KOPT-K1 (cell line): ENCODE measurements around the gene NNMT.
"Not testable (repeated sequence)": the region's sequence is repeated elsewhere in the genome, so short reads cannot be mapped to it uniquely, and the experiment has no call there.

ENCODE experiments used
- H3K27ac ChIP-seq: fragments of 200-600 bp; sonication (generic); 2 replicates; pipeline ENCODE4 v1.5.1; 2016; ENCODE audit warnings: antibody characterized with exemption, mild to moderate bottlenecking, low read depth, low read length; ENCODE audit not compliant: poor library complexity, severe bottlenecking
- H3K36me3 ChIP-seq: fragments of 200-600 bp; sonication (generic); 2 replicates; pipeline ENCODE4 v1.5.1; 2017; ENCODE audit warnings: antibody characterized with exemption, mild to moderate bottlenecking, low read length, moderate library complexity; ENCODE audit not compliant: insufficient read depth
- H3K9me3 ChIP-seq: fragments of 200-600 bp; sonication (generic); 2 replicates; pipeline ENCODE4 v1.5.1; 2017; ENCODE audit warnings: antibody characterized with exemption, low read length, mild to moderate bottlenecking; ENCODE audit not compliant: insufficient read depth, poor library complexity, severe bottlenecking

Gene NNMT

DNA sequence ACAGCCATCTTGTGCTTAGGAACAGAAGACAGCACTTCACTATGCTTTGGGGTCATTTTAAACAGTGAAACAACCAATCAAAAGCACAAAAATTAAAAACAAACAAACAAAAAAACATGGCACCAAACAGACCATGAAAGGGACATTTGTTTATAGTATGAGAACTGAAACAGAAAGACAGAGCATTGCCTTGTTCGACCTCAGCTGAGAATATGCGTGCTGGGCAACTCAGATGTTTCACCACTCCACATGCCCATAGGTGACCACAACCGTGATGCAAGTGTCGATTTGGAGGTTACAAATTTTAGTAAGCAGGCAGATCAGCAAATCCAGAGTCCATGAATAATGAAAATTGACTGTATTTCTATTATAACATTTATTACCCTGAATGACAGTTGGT is 30.0 kb downstream of the NNMT start:
- Histone ChIP-seq H3K9me3 (peaks cover 5% of the 10 kb centered on the region), H3K27ac (no peak overlapping the region)

DNA sequence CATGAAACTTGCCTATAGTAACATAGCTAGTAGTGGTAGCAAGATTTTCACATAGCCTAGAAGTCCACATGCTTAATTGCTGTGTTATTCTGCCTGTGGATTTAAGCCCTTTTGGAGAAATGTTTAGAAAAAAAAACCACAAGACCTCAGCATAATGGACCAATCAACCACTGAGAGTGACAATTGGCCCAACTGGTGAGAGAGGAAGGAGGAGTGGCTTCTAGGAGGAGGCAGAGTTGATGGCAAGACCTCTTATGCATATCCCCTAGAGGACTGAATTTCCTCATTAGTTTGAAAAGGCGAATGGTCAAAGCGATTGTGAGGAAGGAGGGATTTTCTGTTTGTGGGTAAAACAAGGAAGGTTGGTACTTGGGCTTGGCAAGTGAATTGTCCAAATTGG is 30.6 kb downstream of the NNMT start:
- Histone ChIP-seq H3K27ac (no peak overlapping the region), H3K36me3 (no peaks in the 10 kb centered on the region), H3K9me3 (peaks cover 5% of the 10 kb centered on the region)

More for the DNA sequence above, 30.0 kb downstream of the NNMT start:
- no peaks in the 10 kb centered on the region for H3K36me3 ChIP-seq

DNA sequence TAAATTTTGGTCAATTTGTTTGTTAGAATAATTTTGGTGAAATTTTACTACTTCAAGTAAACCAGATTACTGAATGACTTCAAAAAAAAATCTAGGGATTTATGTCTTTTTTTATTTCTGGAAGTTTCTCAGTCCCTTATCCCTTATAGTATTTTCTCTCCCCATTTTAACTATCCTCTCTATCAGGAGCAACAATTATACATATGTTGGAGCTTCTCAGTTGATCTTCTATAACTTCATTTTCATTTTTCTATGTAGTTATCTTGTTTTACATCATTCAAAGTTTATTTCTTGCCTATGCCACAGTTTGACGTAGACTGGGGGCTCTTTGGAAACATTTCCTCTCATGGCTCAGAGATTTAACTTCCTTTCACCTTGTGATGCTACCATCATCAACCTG is 34.2 kb downstream of the NNMT start:
- no peaks in the 10 kb centered on the region for H3K36me3 ChIP-seq
- peaks cover 5% of the 10 kb centered on the region for H3K9me3 ChIP-seq
- H3K27ac ChIP-seq = no peak overlapping the region

DNA sequence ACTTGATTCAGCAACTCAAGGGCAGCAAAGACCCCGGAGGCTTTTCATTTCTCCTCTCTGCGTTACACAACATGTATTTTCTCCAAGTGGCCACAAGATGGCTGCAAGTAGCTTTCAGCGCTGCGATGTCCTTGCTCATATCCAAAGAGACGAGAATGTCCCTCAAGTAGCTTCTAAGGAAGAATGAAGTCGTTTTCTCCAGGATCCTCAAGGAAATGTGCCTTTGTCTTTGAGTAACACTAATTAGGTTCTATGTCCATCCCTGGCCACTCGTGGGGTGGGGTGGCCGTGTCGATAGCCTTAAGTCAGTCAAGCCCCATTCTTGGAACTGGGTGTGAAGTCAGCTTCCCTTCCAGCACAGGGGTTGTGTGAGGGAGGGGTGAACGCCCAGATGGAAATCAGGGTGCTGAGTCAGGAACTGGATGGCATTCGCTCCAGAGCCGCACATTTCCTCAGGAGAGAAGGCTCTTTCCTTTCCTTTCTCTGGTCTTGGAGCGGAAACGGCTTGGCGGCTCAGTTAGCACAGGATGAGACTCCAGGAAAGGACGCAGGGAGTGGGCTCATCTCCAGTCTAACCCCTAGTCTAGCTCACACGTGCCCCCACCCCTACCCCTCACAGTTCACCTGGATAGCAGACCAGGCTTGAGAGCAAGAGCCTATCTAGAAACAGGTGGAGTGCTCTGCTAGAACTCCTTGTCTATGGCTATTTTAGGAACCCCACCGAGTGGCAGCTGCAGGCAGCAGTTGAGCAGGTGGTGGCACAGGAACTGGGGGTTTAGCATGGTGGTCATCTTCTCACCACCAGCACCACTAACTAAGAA is 44.3 kb downstream of the NNMT start:
- Histone ChIP-seq H3K9me3 (no peaks in the 10 kb centered on the region), H3K36me3 (no peaks in the 10 kb centered on the region), H3K27ac (no peak overlapping the region)

DNA sequence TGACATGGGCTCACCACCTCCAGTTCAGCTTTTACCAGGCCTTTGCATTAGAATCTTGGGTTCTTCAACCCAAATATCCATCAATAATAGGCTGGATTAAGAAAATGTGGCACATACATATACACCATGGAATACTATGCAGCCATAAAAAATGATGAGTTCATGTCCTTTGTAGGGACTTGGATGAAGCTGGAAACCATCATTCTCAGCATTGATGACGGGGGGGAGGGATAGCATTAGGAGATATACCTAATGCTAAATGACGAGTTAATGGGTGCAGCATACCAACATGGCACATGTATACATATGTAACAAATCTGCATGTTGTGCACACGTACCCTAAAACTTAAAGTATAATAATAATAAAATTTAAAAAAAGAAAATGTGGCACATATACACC is 45.5 kb downstream of the NNMT start:
- not testable (repeated sequence) for H3K36me3 ChIP-seq, H3K9me3 ChIP-seq, H3K27ac ChIP-seq

DNA sequence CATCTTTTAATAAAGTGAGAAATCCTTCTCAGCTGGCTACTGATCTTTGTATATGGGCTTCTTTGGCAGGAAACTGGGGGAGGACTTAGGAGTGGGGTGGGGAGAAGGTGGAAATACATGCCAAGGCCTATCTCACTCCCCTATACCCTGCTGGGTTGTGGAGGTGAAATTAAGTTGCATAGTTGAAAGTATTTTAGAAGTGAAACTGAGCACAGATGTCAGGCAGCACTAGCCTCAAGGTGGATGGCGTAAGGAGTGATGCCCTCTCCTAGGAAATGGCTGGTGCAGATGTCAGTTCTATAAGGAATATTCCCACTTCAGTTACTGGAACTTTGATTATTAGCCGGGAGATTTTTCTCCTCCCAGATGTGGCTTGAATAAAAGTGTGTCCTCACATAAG is 46.3 kb downstream of the NNMT start:
- Histone ChIP-seq H3K9me3 (peaks cover 8% of the 10 kb centered on the region), H3K36me3 (no peaks in the 10 kb centered on the region), H3K27ac (no peak overlapping the region)

DNA sequence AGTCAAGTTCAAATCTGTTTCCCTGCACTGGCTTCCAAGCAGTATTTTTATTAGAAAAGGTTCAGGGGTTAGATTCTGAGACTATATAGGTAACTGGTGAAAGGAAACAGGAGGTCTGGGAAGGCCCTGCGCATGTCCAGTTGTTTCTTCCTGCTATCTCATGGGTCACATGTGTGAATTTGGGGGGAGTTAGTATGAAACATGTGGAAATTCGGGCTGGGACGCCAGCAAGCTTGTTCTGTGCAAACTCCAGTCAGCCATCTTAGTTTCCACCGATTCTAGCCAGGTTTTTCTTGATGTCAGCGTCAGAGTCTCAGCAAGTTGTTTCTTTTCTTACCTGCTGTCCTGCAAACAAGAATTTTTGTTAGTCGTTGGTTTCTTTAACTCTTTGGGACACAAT is 46.8 kb downstream of the NNMT start:
- no peaks in the 10 kb centered on the region for H3K36me3 ChIP-seq
- H3K9me3 ChIP-seq = peaks cover 8% of the 10 kb centered on the region
- no peak overlapping the region for H3K27ac ChIP-seq

DNA sequence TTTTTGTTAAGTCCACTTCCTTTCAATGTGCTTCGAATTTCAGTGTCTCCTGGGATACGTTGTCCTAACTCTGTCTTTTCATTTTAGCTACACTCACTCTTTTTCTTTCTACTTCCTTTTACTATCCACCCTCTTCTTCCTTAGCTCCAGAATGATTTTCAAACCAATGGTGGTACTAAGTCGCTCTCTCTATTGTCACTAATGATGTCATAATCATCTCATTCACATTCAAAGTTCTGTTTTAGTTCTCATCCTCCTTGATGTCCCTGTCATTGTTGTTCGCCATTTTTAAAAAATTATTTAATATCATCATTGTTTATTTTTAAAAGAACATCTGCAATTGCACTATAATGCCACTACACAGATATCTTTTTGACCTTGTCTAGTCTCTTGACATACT is 47.3 kb downstream of the NNMT start:
- peaks cover 8% of the 10 kb centered on the region for H3K9me3 ChIP-seq
- H3K27ac ChIP-seq = no peak overlapping the region
- no peaks in the 10 kb centered on the region for H3K36me3 ChIP-seq

DNA sequence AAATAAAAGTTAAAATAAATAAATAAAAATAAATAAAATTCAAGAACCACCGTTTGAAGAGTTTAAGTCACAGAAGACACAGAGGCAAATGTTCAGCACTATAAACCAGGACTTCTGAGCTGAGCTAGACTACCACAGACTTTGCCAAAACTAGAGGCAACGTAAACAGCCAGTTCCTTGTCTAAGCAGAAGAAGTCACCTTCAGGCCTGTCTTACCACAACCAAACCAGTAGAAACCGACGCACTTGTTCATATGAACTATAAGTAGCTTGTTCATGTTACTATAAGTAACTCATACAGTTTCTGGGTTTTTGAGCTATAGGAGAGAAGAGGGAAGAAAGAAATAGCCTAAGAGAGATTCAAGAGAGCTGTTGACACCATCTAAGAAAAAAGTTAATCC is 48.3 kb downstream of the NNMT start:
- Histone ChIP-seq H3K9me3 (peaks cover 8% of the 10 kb centered on the region), H3K36me3 (no peaks in the 10 kb centered on the region), H3K27ac (no peak overlapping the region)

DNA sequence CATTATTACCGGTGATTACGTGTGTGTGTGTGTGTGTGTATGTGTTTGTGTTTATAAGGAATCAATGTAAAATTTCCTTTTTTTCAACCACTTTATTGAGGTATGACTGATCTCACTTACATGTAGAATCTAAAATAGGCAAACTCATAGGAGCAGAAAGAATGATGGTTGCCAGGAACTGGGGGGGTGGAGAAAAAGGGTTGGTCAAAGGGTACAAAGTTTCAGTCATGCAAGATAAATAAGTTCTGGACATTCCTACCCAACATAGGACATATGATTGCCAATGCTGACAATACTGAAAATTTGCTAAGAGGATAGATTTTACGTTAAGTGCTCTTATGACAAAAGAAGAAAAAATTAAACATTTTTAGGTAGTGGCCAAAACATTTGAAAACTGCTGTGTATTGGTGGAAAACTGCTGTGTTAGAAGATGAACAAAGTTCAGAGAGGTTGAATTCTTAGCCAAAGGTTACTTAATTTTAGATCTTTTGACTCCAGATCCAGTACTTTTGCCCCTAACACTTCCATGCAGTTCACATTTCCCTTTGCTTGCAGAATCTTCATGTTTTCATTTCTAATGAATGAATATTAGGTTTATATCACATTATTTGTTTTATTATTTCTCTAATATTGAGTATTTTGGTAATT is 49.5 kb downstream of the NNMT start:
- Histone ChIP-seq H3K27ac (no peak overlapping the region), H3K9me3 (peaks cover 8% of the 10 kb centered on the region), H3K36me3 (no peaks in the 10 kb centered on the region)

DNA sequence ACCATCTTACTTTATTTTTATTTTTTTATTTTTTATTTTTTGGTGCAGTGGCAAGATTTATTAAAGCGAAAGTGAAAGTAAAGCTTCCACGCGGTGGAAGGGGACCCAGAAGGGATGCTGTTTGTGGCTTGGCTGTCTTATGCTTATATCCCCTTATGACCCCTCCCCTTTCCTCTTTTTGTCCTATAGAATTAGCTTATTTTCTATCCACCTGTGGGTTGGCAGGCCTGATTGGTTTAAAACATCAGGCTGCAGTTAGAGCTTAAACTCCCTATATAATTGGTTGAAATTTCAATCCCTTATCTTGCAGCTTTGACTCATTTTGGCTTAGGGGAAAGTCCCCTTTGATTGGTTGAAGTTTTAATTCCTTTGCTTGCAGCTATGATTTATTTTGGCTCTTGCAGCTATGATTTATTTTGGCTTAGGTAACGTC is 50.5 kb downstream of the NNMT start:
- Histone ChIP-seq H3K36me3 (no peaks in the 10 kb centered on the region), H3K27ac (no peak overlapping the region), H3K9me3 (peaks cover 8% of the 10 kb centered on the region)

DNA sequence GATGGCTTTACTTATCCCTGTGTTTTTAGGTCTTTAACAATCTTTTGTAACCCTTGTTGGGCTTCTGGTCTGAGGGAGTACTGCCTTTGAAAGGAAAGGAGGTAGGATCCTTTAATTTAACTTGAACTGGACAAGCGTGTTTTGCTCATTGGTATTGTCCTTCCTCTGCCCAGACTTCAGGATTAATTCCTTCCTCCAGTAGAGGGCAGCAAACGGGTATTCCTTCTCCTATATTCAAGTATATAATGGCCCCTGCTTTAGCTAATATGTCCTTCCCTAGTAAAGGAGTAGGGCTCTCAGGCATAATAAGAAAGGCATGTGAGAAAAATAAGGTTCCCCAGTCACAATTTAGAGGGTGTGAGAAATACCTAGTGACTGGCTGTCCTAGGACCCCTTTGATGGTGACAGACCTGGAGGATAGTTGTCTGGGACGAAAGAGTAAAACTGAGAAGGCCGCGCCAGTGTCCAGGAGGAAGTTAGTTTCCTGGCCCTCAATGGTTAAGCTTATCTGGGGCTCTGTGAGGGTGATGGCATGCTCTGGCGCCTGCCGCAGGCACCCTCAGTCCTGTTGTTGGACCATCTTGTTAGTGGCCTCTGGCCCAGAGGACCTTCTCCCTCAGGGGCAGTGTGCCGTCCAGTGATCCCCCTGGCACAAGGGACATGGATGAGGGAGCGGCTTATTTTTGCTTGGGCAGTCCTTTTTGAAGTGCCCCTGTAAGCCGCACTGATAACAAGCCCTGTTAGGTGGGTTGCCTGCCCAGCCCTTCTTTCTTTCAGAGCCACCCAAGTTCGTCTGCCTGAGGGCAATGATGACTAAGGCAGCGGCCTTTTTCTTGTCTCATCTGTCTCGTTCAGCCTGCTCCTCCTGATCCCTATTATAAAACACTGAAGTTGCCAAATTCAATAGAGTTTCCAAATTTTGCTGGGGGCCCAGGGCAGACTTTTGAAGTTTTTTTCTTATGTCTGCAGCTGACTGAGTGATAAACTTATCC is 52.3 kb downstream of the NNMT start:
- Histone ChIP-seq H3K9me3 (peaks cover 8% of the 10 kb centered on the region), H3K27ac (no peak overlapping the region), H3K36me3 (no peaks in the 10 kb centered on the region)

DNA sequence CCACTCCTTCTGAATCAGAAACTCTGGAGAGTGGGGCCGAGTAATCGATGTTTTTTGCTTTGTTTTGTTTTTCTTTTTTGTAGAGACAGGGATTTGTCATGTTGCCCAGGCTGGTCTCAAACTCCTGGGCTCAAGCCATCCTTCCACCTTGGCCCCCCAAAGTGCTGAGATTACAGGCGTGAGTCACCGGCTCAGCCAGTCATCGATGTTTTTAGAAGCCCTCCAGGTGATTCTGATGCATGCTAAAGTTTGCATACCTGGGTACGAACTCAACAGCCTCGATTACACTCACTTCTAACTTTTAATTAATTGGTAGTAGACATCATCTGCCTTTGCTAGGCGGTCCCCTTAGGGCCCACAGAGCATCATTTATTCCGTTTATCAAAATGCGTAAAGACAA is 53.8 kb downstream of the NNMT start:
- no peak overlapping the region for H3K27ac ChIP-seq
- no peaks in the 10 kb centered on the region for H3K36me3 ChIP-seq
- peaks cover 8% of the 10 kb centered on the region for H3K9me3 ChIP-seq

DNA sequence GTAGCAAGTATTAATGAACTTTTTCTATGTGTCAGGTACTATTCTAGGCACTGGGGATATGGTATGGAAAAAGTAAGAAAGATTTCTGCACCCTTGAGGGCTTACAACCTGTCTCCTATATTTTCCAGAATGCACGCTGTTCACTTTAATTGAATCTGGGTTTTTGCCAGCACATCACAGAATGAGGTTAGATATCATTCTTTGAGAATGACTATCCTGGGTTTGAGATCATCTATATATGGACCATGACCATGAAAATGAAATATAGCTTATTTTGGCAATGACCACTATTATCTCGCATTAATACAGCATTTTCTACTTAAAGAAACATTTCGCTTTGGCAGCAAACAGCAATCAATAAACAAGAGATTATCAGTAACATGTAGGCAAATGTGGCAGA is 57.2 kb downstream of the NNMT start:
- no peaks in the 10 kb centered on the region for H3K9me3 ChIP-seq
- H3K27ac ChIP-seq = no peak overlapping the region
- no peaks in the 10 kb centered on the region for H3K36me3 ChIP-seq

DNA sequence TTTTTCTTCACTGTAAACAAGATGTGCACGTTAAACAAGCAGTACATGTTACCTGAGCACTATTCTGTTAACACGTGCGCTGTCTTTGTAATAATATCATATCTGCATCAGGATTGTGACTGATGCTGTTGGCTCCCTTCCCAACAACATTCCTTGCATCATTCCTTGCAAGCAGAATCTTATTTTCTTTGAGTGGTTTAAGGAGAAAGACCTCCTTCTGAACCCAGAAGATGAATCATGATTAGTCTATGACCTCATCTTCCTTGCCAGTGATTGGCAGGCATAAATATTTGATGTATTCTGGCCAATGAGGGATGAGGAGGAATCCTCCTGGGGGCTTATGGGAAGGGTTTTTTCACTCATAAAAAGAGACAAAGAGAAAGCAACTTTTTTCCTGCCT is 57.9 kb downstream of the NNMT start:
- H3K36me3 ChIP-seq = no peaks in the 10 kb centered on the region
- H3K27ac ChIP-seq = no peak overlapping the region
- H3K9me3 ChIP-seq = no peaks in the 10 kb centered on the region
